ENCODE results near the gene ALG9. TPM values are rescaled to one million over a fixed set of nuclear protein-coding genes. Genes with fewer than 3 reads are reported as not detected.

The ALG9 gene
- total RNA-seq, 1 donor from 2014 or later: 24.6 TPM

DNA sequence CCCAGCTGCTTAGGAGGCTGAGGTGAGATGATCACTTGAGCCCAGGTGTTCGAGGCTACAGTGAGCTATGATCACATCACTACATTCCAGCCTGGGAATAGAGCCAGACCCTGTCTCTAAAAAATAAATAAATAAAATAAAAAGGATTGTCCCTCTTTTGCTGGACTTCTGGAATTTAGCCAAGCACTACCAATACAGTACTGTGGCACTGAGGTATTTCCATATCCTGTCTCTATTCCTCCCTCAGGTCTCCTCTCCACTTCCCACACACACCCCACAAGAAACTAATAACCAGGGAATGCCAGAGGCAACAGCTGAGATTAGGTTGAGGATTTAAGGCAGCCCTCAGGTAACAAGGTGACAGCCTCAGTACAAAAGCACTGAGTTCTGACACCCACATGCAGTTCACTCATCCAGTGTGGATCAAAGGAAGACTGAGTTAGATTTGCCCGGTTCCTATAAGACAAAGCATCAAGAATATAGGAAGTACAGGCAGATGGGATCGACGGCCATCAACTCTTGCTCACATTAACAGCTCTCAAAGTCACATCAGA is 100.7 kb downstream of the ALG9 start:
- intact Hi-C loops (cut with micrococcal nuclease): no loop called here

DNA sequence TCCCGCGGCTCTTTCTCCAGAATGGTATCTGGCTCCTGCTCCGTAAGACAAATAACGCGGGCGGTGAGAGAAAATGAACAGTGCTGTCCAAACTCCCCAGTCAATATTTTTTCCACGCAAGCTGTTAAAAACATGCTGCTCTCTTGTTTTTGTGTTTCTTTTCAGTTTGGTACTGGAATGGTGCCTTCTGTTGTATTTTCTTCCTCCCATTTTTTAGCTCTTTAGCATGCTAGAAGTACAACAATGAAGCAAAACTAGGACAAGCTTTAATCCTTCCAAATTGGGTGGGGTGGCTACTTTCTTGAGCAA is 104.6 kb downstream of the ALG9 start:
- intact Hi-C loops (cut with micrococcal nuclease): loop anchor here (1.0 to 10.0 kb wide), 15 partner anchors 11 to 1548 kb away; partner anchors contain the start of genes ALG9, CFAP68, DLAT and FDXACB1

DNA sequence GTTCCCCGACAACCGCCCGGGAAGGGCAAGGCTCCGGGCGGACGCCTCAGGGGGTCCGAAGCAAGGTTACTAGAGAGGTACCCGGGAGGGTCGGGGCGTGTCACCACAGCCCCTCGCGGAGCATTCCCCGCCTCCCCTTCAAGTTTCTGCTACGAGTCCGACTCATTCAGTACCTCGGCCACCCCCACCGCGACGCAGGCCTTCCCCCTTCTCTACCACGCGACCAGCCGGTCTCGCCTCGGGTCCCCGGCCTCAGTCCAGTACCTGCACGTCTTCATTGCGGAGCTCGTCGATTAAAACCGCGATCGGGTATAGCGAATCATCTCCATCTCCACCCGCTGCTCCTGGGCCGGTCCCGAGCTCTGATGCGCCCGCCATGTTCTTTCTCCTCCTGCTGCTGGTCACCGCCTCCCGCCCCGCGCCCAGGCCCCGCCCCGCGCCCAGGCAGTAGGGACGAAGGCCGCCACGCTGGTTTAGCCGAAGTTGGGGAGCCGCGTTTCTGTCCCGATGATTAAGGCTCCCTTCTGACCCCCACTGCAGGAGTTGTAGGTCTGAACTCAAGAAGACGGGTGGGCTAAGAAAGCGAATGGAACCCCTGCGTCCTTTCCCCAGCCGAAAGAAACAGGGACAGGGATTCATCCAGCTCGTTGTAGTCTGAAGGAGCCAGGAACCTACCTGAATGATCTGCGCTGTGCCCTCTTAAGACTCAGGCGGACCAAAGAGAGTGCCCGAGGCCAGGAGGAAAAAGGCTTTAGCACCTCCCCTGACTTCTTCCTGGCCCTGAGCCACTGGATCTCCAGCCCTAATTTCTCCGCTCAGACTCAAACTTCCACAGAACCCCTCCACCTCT is 105.2 kb downstream of the ALG9 start, which contains the start of gene PPP2R1B:
Gene PPP2R1B, minus strand, starts transcription at position 406 of the 850 bp plus-strand sequence. Its CDS starts 28 bp downstream, at position 378.
- intact Hi-C loops (cut with micrococcal nuclease): loop anchor here (1.0 to 10.0 kb wide), 16 partner anchors 11 to 1549 kb away; partner anchors contain the start of genes ALG9, CFAP68, DLAT and FDXACB1

DNA sequence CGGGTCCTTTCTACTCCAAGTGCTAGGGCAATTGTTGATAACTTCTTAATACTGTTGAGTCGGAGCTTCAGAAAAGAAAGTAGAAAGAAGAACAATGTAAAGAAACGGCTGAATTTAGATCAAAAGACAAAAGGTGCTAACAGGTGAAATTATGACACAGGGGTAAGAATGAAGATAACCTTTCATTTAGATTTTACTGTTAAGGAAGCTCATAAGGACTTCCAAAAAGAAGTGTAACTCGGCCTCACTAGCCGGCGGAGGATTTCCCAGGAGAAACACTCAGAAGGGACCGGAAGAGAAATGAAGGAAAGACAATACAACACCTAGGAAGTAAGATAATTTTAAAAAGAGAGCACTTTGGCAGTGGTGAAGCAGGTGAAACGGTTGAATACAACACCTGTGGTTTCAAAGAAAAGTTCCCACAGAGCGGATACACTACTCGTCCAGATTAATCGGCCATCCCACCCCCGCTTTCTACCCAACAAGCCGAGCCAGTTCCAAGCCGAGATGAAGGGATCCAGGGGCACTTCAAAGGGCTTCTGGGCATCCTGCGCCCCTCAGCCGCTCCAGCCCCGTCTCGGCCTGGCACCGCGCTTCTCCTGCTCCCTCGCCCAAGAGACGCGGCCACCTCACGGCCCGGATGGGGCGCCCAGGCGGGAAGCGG is 105.9 kb downstream of the ALG9 start:
- intact Hi-C loops (cut with micrococcal nuclease): loop anchor here (2.0 to 10.0 kb wide), 6 partner anchors 259 to 1549 kb away; partner anchors contain the start of genes DLAT, NKAPD1, PIH1D2 and PTS

DNA sequence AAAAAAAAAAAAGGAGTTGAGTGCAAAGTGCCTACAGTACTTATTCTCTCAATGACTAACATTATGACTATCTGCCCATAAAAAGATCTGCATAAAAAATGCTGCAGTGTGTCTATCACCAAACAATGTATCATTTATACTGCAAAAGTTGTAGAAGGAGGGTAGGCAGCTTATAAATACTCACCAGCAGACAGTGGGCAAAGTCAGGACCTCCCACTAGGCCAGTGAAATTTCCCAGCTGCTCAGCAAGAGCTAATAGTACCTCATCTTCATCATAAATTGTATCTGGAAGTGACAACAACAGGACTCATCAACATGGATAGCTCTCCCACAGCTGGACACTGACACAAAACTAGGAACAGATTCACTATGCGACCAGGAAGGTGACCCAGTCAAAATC is 106.8 kb downstream of the ALG9 start:
- intact Hi-C loops (cut with micrococcal nuclease): loop anchor here (2.0 to 10.0 kb wide), 6 partner anchors 260 to 1550 kb away; partner anchors contain the start of genes DLAT, NKAPD1, PIH1D2 and PTS

DNA sequence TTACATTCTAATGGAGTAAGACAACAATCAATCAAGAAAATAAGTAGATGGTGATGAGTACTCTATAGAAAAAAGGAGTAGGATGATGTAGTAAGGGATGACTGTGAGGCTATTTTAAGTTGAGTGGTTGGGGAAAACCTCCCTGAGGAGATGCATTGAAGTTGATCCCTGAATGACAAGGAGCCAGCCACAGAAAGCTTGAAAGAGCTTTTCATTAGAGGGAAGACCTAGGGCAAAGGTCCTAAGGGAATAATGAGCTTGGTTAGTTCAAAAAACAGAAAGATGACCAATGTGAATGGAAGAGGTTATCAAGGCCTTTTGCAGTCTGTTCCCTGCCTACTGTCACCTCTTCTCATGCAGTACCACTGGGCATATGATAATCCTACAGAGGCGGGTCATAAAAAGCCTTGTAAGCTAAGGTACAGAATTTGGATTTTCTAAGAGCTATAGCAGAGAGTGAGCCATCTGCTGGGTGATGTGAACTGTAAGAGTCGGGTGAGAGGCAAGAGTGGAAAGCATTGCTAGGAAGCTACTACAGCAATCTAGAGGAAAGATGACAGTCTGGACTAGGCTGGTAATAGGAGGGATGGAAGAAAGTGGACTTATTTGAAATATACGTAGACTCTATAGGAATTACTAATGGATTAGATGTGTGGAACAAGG is 108.3 kb downstream of the ALG9 start:
- intact Hi-C loops (cut with micrococcal nuclease): loop anchor here (10.0 kb wide), 3 partner anchors 262 to 1552 kb away; partner anchors contain the start of genes DLAT and TTC12

DNA sequence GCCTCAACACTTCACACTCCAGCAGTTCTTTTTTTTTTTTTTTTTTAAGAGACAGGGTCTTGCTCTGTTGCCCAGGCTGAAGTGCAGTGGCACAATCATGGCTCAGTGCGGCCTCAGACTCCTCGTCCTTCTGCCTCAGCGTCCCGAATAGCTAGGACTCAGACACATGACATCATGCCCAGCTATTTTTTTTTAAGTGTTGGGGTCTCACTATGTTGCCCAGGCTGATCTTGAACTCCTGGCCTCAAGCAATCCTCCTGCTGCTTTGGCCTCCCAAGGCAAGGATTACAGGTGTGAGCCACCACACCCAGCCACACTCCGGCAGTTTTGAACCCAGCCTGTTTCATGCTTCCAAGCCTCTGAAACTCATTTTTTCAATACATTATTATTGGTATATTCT is 108.9 kb downstream of the ALG9 start:
- intact Hi-C loops (cut with micrococcal nuclease): loop anchor here (10.0 kb wide), 3 partner anchors 262 to 1552 kb away; partner anchors contain the start of genes DLAT and TTC12

DNA sequence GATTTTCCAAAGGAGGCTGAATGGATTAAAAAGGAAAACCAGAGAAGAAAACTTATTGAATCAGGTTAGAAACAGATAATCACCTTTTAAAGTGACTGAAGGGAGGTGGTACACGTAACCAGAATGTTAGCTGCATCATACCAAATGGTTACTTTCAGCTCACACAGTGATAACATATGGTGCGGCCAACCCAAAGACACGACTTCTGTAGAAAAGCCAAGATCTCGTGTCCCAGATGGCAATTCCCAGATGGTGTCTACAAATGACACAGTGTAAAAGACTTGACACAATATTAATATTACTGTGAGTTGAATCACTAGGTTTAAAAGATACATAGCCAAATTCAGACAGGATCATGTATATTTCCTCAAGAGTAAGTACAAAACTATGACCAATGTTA is 110.3 kb downstream of the ALG9 start:
- intact Hi-C loops (cut with micrococcal nuclease): loop anchor here (10.0 kb wide), 3 partner anchors 264 to 1554 kb away; partner anchors contain the start of genes DLAT and TTC12

DNA sequence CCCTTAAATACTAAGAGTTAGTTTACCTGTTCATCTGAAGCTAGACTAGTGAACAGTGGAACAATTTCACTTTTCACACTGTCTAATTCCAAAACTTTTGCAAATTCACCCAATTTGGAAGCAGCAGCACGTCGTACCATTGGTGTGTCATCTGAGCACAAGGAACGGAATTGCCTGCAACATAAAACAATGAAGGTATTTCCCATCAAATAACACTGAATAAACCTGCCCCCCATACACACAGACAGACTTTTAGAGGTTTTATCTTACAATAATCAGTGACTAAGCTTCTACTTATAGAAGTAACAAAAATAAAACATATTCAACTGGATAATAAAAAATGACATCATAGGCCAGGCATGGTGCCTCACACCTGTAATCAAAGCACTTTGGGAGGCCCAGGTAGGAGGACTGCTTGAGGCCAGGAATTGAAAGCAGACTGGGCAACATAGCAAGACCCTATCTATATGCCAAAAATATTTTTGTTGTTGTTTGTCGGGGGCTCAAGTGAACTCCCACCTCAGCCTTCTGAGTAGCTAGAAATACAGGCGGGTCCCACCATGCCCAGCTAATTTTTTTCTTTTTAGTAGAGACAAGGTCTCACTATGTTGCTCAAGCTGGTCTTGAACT is 111.5 kb downstream of the ALG9 start:
- intact Hi-C loops (cut with micrococcal nuclease): loop anchor here (10.0 kb wide), 3 partner anchors 265 to 1555 kb away; partner anchors contain the start of genes DLAT and TTC12

DNA sequence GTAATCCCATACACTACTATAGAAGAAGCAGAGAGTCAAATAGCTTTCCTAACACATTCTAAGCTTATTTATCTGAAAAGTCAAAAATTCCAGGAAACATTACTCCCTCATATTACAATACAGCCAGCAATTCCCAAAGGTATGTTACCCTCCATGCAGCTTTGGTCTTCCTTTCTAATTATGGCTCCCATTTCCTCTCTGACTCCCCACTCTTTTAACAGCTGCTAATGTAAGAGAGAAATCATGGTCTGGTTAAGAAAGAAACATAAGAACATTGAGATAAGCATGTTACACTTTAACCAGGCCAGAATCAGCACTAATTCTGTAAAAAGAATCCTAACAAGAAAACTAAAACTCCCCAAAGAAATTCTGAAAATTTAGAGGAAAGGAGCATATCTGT is 112.0 kb downstream of the ALG9 start:
- intact Hi-C loops (cut with micrococcal nuclease): no loop called here

DNA sequence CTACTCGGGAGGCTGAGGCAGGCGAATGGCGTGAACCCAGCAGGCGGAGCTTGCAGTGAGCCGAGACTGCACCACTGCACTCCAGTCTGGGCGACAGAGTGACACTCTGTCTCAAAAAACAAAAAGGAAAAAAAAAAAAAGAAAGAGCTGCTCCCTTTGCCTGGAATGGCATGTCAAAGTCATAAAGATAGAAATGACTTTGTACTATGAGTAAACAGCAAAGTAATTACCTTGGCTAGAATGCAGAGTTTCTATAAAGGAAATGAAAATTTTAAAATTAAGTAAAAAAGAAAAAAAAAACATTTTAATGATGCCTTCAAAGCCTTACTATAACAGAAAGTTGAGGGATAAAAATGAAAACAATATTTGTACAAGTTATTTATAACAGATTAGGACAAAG is 115.3 kb downstream of the ALG9 start:
- intact Hi-C loops (cut with micrococcal nuclease): no loop called here

DNA sequence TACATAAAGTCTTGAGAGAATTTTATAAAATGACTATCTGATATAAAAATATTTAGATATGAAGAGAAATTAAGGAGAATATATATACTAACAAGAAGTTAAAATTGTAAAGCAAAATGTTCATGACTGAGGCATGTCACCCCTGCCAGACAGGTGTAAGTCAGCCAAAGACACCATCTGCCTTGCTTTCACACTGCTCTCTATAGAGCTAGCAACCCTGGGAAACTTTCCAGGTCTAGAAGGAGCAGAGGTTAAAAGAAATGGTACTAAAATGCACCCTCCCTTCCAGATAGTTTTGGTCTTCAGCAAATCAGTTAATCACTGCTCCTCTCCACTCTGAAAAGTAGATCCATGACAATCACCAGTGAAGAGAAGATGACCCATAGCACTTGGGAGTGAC is 121.7 kb downstream of the ALG9 start:
- intact Hi-C loops (cut with micrococcal nuclease): no loop called here

DNA sequence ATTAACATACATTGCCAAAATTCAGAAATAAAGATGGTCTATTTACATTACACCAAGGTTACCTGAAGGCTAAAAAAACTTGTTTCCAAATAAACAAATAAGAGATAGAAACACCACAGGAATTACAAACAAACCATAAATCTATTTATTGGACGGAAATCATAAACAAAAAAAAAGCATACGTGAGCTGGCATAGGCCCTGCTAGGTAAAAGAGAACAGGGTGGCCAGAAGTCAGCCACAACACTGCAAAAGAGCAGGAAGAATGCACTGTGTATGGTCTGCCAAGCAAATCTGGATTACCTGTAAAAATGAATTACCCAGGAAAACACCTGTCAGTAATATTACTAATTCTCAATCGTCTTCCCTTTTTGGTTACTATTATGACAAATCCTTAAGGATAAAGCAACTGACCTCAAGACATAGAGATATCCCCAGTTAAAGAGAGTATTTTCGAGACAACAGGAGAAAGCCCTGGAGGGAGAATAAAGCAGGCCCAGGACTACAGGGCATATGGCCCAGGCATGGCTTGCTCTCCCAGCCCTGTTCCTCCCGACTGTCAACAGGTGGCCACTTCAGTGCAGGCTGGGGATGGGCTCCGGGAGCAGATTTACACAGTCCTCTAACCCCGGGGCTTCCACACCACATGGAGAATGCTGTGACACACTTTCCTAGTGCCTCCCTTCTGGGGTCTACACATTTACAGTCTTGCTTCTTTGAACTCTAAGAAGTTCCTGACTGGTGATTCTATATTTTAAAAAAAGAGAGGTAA is 123.2 kb downstream of the ALG9 start:
- intact Hi-C loops (cut with micrococcal nuclease): no loop called here

DNA sequence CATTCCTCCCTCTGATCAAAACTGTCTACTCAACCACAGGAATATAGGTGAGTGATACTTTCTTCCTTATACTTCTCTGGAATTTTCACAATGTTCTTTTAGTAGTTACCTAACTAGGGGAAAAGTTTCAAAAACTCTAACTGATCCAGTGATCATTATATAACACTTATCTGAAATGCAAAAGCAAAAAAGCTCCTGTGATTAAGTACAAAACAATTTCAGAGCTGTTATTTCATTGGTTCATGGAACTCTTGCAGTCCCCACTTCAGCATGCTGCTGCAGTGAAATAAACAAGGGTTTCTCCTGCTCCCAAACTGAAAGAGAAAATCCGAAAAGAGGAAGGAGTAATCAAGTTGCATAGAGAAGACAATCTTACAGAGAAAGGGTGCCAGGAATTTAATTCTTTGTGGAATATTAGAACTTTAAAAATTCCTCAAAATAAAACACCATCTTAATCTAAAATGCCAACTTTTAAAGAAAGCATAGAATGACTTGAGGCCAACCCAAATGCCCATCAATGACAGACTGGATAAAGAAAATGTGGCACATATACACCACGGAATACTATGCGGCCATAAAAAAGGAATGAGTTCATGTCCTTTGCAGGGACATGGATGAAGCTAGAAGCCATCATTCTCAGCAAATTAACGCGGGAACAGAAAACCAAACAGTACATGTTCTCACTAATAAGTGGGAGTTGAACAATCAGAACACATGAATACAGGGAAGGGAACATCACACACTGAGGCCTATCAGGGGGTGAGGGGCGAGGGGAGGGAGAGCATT is 125.5 kb downstream of the ALG9 start:
- intact Hi-C loops (cut with micrococcal nuclease): no loop called here

DNA sequence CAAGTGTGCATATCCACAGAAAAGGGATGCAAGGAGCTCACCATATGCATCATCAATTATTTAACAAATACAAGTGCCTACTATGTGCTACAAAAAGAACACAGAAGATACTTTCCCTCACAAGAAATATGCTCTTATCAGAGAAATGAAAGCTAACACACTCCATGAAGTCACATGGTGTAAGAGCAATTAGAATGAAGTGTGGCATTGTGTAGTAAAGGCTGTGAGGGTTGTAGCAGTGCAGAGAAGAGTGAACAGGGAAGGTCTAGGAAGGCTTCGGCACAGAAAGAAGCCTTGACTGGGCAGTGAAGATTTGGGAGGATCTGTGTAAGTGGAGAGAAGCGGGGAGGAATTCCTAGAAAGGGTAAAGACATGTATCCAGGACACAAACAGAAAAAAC is 127.7 kb downstream of the ALG9 start:
- intact Hi-C loops (cut with micrococcal nuclease): no loop called here

DNA sequence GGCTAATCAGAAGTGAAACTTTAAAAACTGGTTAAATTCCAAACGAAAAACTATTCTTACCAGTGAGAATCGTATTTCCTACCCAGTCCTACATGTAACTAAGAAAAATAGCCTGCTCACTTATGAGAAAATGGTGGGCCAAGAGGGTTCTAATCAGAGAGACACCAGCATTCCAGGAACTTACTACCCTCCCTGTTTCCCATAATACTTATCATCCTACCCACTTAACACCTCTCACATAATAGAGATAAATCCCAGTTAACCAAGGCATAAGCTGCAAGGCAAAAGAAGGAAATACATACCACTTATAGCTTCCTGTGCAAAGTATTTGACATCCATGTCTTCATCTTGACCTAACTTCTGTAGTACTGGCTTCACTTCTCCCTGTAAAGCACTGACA is 129.6 kb downstream of the ALG9 start:
- intact Hi-C loops (cut with micrococcal nuclease): no loop called here

DNA sequence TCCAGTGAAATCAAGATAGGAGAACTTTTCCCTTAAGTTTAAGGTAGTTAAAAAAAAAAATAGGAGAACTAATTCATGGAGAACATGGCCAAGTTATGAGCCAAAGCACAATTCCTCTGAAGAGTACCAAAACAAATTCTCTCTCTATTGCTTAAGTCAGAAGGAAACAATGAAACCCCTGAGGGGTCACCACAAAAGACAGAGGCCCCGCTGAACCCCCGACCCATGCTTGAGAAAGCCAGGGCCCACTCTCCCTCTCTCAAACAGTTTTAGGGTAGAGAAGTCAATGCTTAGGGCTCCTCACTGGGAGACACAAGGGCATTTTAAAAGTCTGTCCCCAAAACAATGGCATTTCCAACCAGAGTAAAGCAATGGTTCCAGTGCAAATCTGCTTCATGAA is 132.1 kb downstream of the ALG9 start:
- intact Hi-C loops (cut with micrococcal nuclease): no loop called here

DNA sequence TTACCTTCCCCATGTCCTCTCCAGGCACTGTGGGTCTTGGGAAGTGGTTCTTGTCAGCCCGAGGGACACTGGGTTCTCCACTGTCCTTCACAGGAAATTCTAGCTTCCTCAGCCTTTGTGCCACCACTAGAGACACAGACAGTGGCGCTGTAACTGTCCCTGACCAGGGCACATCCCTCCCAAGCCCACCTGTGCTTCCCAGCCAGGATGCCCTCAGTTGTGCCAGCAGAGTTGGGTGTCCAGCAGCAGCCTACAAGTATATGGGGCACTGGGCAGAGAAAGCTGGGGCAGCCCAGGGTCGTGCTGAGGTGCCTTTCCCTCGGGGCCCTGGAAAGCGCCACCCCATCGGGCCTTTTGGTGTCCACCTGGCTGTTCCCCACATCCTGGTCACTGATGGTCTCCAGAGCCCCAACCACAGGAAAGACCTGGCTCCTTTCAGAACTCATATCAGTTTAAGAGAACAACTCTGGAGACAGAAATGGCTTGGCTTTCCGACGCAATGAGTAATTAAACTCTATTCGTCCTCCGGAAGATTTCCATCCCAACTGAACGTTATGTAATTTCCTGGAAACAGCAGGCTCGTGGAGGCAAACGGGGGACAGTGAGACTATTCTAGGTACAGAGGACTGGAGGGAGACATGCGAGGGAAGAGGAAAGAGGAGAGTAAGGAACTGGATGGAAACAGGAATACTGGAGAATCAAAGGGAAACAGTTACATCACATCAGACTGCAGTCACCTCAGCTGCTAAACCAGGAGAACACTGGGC is 133.8 kb downstream of the ALG9 start:
- intact Hi-C loops (cut with micrococcal nuclease): no loop called here

All from T-helper 1 cell treated with Interleukin-12 subunit alpha and Interleukin-12 subunit beta and Interleukin-4 antibody, amounts not matched to agents 30 ng/mL and 1 ng/mL, for 36 hours (primary cell).